GM12891 (cell line): ENCODE data around the gene TMOD3.

ENCODE experiments used
- DNase-seq: peaks from one replicate; pipeline ENCODE4 v3.0.0; 2011; ENCODE audit warnings: low spot score; ENCODE audit not compliant: insufficient read length
- FAIRE-seq: peaks from 2 replicates; lab custom pipeline; 2011; peaks lifted over from hg19 to GRCh38; lab: Jason Lieb, UNC
- PAX5 ChIP-seq: IDR thresholded peaks from 2 replicates; pipeline ENCODE4 v1.6.1; 2011; ENCODE audit warnings: low read length, moderate library complexity, mild to moderate bottlenecking; ENCODE audit not compliant: insufficient read depth, severe bottlenecking
- POLR2A ChIP-seq: IDR thresholded peaks from 2 replicates; pipeline ENCODE4 v1.6.1; 2011; ENCODE audit warnings: low read depth, low read length, control low read depth
- POLR2AphosphoS5 ChIP-seq: IDR thresholded peaks from 2 replicates; pipeline ENCODE4 v1.6.1; 2011; ENCODE audit warnings: low read depth, low read length, control low read depth
- POU2F2 ChIP-seq: IDR thresholded peaks from 2 replicates; pipeline ENCODE4 v1.6.1; 2011; ENCODE audit warnings: low read depth, mild to moderate bottlenecking, control low read depth, low read length, moderate library complexity
- SPI1 ChIP-seq: IDR thresholded peaks from 2 replicates; pipeline ENCODE4 v1.6.1; 2011; ENCODE audit warnings: low read depth, low read length, control low read depth
- TAF1 ChIP-seq: IDR thresholded peaks from 2 replicates; pipeline ENCODE4 v1.6.1; 2011; ENCODE audit warnings: low read depth, low read length, control low read depth

The TMOD3 gene

GRCh38 chr15:51864408-51865056 lies 35.1 kb downstream of the TMOD3 start:
- DNase-seq (no peak), FAIRE-seq (no peak)
- TF ChIP-seq POLR2AphosphoS5 (no peak), POLR2A (no peak), TAF1 (no peak), POU2F2 (no peak), PAX5 (no peak), SPI1 (no peak)

GRCh38 chr15:51865317-51865716 lies 35.9 kb downstream of the TMOD3 start:
- TF ChIP-seq POLR2AphosphoS5: no peak
- TF ChIP-seq POLR2A: no peak
- no peak for TF ChIP-seq PAX5
- no peak for TF ChIP-seq SPI1
- no peak for TF ChIP-seq TAF1
- no peak for TF ChIP-seq POU2F2
- DNase-seq: no peak
- FAIRE-seq: no peak

GRCh38 chr15:51866161-51866560 lies 36.7 kb downstream of the TMOD3 start:
- TF ChIP-seq POLR2A: no peak
- DNase-seq (no peak), FAIRE-seq (no peak)

GRCh38 chr15:51866751-51867150 lies 37.3 kb downstream of the TMOD3 start:
- FAIRE-seq (no peak), DNase-seq (no peak)
- TF ChIP-seq POLR2AphosphoS5: no peak
- no peak for TF ChIP-seq POLR2A

GRCh38 chr15:51869060-51869421 lies 39.6 kb downstream of the TMOD3 start:
- TF ChIP-seq POU2F2: no peak
- no peak for TF ChIP-seq TAF1
- TF ChIP-seq POLR2AphosphoS5: no peak
- no peak for TF ChIP-seq POLR2A
- TF ChIP-seq PAX5: no peak
- TF ChIP-seq SPI1: no peak
- DNase-seq: no peak
- no peak for FAIRE-seq

- no peak for TF ChIP-seq POLR2AphosphoS5
- no peak for TF ChIP-seq PAX5
- no peak for TF ChIP-seq POU2F2
- no peak for TF ChIP-seq TAF1
- no peak for TF ChIP-seq SPI1
- no peak for TF ChIP-seq POLR2A
- no peak for FAIRE-seq
Observed at GRCh38 chr15:51870774-51871173, 41.3 kb downstream of the TMOD3 start.

GRCh38 chr15:51874751-51875644 lies 45.5 kb downstream of the TMOD3 start:
- no peak for TF ChIP-seq TAF1
- no peak for TF ChIP-seq POLR2A
- TF ChIP-seq POU2F2: no peak
- TF ChIP-seq SPI1: no peak
- TF ChIP-seq POLR2AphosphoS5: no peak
- no peak for TF ChIP-seq PAX5
- FAIRE-seq: no peak
- no peak for DNase-seq

More at GRCh38 chr15:51870774-51871173, 41.3 kb downstream of the TMOD3 start:
- DNase-seq: no peak

GRCh38 chr15:51876169-51876568 lies 46.7 kb downstream of the TMOD3 start:
- TF ChIP-seq SPI1 (no peak), POLR2A (no peak), POU2F2 (no peak), TAF1 (no peak), POLR2AphosphoS5 (no peak), PAX5 (no peak)
- FAIRE-seq (no peak), DNase-seq (no peak)

GRCh38 chr15:51878446-51879386 lies 49.3 kb downstream of the TMOD3 start:
- DNase-seq (no peak), FAIRE-seq (no peak)
- TF ChIP-seq SPI1 (no peak), POU2F2 (no peak)

- TF ChIP-seq POU2F2 (no peak), POLR2AphosphoS5 (no peak), PAX5 (no peak), SPI1 (no peak), POLR2A (no peak), TAF1 (no peak)
- DNase-seq: no peak
- no peak for FAIRE-seq
Observed at GRCh38 chr15:51879555-51879954, 50.1 kb downstream of the TMOD3 start.
